H1 (cell line): ENCODE results near the gene BTBD9. TPM values are rescaled to one million over a fixed set of nuclear protein-coding genes. Genes with fewer than 3 reads are reported as not detected.

ENCODE experiments used
- CTCF ChIA-PET: fragments of 300-600 bp; sonication (Branson Sonifier 250); formaldehyde crosslinking; loops from one replicate; lab custom pipeline; 2021; ENCODE audit not compliant: partially characterized antibody; lab: Charles Lee
- POLR2A ChIA-PET: fragments of 300-600 bp; sonication (Branson Sonifier 250); formaldehyde crosslinking; loops from one replicate; lab custom pipeline; 2021; ENCODE audit warnings: inconsistent platforms; ENCODE audit not compliant: partially characterized antibody; lab: Charles Lee
- DNase-seq, 2 experiments: peaks; one replicate each; pipeline versions ENCODE4 v3.0.0 to v3.0.0-alpha.2; 2010 to 2022; ENCODE audit warnings: low spot score in 2 of 2, low read depth in 1 of 2, mixed read lengths in 1 of 2
- FAIRE-seq: peaks from 2 replicates; lab custom pipeline; 2011; peaks lifted over from hg19 to GRCh38; lab: Jason Lieb, UNC
- H2AFZ ChIP-seq: 2 replicates; pipeline ENCODE4 v1.8.1; 2012; ENCODE audit warnings: low read length, inconsistent platforms
- H2AK5ac ChIP-seq: 2 replicates; pipeline ENCODE4 v1.6.1; 2013; ENCODE audit warnings: low read depth, low read length
- H2BK120ac ChIP-seq: replicated peaks from 2 replicates; pipeline ENCODE3; 2013; ENCODE audit warnings: low read depth, low read length, inconsistent platforms
- H2BK12ac ChIP-seq: 2 replicates; pipeline ENCODE4 v1.6.1; 2013; ENCODE audit warnings: low read depth, low read length
- H2BK15ac ChIP-seq: 2 replicates; pipeline ENCODE4 v1.6.1; 2013; ENCODE audit warnings: low read length
- H2BK20ac ChIP-seq: 2 replicates; pipeline ENCODE4 v1.6.1; 2013; ENCODE audit warnings: low read length
- H2BK5ac ChIP-seq: 2 replicates; pipeline ENCODE4 v1.6.1; 2013; ENCODE audit warnings: low read depth, low read length
- H3K14ac ChIP-seq: 2 replicates; pipeline ENCODE4 v1.6.1; 2013; ENCODE audit warnings: inconsistent platforms; ENCODE audit not compliant: insufficient read length
- H3K18ac ChIP-seq: 2 replicates; pipeline ENCODE4 v1.6.1; 2013; ENCODE audit warnings: low read length; ENCODE audit errors: extremely low read depth
- H3K23ac ChIP-seq: 2 replicates; pipeline ENCODE4 v1.6.1; 2013; ENCODE audit warnings: inconsistent platforms; ENCODE audit not compliant: insufficient read length
- H3K23me2 ChIP-seq: 2 replicates; pipeline ENCODE4 v1.6.1; 2013; ENCODE audit warnings: low read depth, low read length
- H3K27ac ChIP-seq: 2 replicates; pipeline ENCODE4 v1.6.1; 2011; ENCODE audit warnings: low read depth, low read length, inconsistent platforms
- H3K27me3 ChIP-seq, 4 experiments: replicated peaks in 1 of 4; 1 replicate in 1 of 4; 2 replicates in 3 of 4; pipeline versions ENCODE4 v1.6.1 to v1.8.1; 2011 to 2013; ENCODE audit warnings: low read length in 3 of 4, mild to moderate bottlenecking in 3 of 4, inconsistent platforms in 2 of 4, mixed read lengths in 2 of 4, moderate library complexity in 1 of 4; ENCODE audit not compliant: control insufficient read depth in 3 of 4, insufficient read depth in 3 of 4; ENCODE audit errors: extremely low read depth in 1 of 4
- H3K36me3 ChIP-seq, 4 experiments: 2 replicates each; pipeline versions ENCODE4 v1.6.1 to v1.8.1; 2011 to 2013; ENCODE audit warnings: mild to moderate bottlenecking in 4 of 4, low read length in 3 of 4, moderate library complexity in 2 of 4, control low read depth in 1 of 4, inconsistent platforms in 1 of 4; ENCODE audit not compliant: insufficient read depth in 4 of 4, control insufficient read depth in 2 of 4
- H3K4ac ChIP-seq: replicated peaks from 2 replicates; pipeline ENCODE3; 2013; ENCODE audit warnings: low read length, low read depth, mixed read lengths, inconsistent platforms; ENCODE audit not compliant: insufficient read length
- H3K4me1 ChIP-seq, 4 experiments: replicated peaks in 1 of 4; 1 replicate in 1 of 4; 2 replicates in 3 of 4; pipeline versions ENCODE4 v1.6.1 to v1.8.1; 2011 to 2013; ENCODE audit warnings: low read length in 3 of 4, inconsistent platforms in 2 of 4, mixed read lengths in 1 of 4; ENCODE audit not compliant: insufficient read depth in 4 of 4, control insufficient read depth in 3 of 4
- H3K4me2 ChIP-seq, 2 experiments: 2 replicates each; pipeline versions ENCODE4 v1.6.1 to v1.8.1; 2011 to 2013; ENCODE audit warnings: low read depth in 2 of 2, low read length in 2 of 2, control low read depth in 1 of 2, inconsistent platforms in 1 of 2, mild to moderate bottlenecking in 1 of 2; ENCODE audit not compliant: insufficient read depth in 1 of 2
- H3K4me3 ChIP-seq, 4 experiments: fragments of 200-600, 300-600 bp in 1 of 4; sonication (generic), shearing (Covaris generic), sonication (Bioruptor Twin) in 1 of 4; 2 replicates each; pipeline versions ENCODE4 v1.5.1 to v1.8.1; 2011 to 2016; ENCODE audit warnings: low read length in 4 of 4, low read depth in 3 of 4, control low read depth in 2 of 4, inconsistent platforms in 2 of 4, mild to moderate bottlenecking in 2 of 4, mixed read lengths in 1 of 4, moderate library complexity in 1 of 4; ENCODE audit not compliant: insufficient read depth in 2 of 4; ENCODE audit errors: extremely low read depth in 1 of 4
- H3K56ac ChIP-seq: replicated peaks from 2 replicates; pipeline ENCODE3; 2013; ENCODE audit warnings: low read depth, mild to moderate bottlenecking, mixed read lengths, low read length, inconsistent platforms; ENCODE audit not compliant: insufficient read length
- H3K79me1 ChIP-seq: 2 replicates; pipeline ENCODE4 v1.6.1; 2013; ENCODE audit warnings: low read depth, low read length, control low read depth
- H3K79me2 ChIP-seq, 2 experiments: 2 replicates each; pipeline versions ENCODE4 v1.6.1 to v1.8.1; 2012 to 2013; ENCODE audit warnings: low read length in 2 of 2, mild to moderate bottlenecking in 2 of 2, inconsistent platforms in 1 of 2; ENCODE audit not compliant: insufficient read depth in 2 of 2, control insufficient read depth in 1 of 2
- H3K9ac ChIP-seq, 4 experiments: replicated peaks in 1 of 4; 1 replicate in 1 of 4; 2 replicates in 3 of 4; pipeline versions ENCODE4 v1.6.1 to v1.8.1; 2011 to 2013; ENCODE audit warnings: low read depth in 3 of 4, low read length in 3 of 4, control low read depth in 2 of 4, mild to moderate bottlenecking in 2 of 4, moderate library complexity in 2 of 4, inconsistent platforms in 1 of 4; ENCODE audit errors: extremely low read depth in 1 of 4
- H3K9me3 ChIP-seq, 2 experiments: 2 replicates each; pipeline versions ENCODE4 v1.6.1 to v1.8.1; 2012 to 2013; ENCODE audit warnings: mild to moderate bottlenecking in 2 of 2, moderate library complexity in 2 of 2, control low read depth in 1 of 2, inconsistent platforms in 1 of 2, low read depth in 1 of 2, low read length in 1 of 2, mixed read lengths in 1 of 2; ENCODE audit not compliant: insufficient read depth in 2 of 2
- H4K20me1 ChIP-seq, 2 experiments: replicated peaks in 1 of 2; 2 replicates each; pipeline versions ENCODE3 to v1.8.1; 2011 to 2013; ENCODE audit warnings: inconsistent platforms in 2 of 2, low read length in 2 of 2, mild to moderate bottlenecking in 1 of 2; ENCODE audit not compliant: insufficient read depth in 2 of 2, control insufficient read depth in 1 of 2
- H4K5ac ChIP-seq: 2 replicates; pipeline ENCODE4 v1.6.1; 2013; ENCODE audit warnings: low read length, low read depth, mixed read lengths, inconsistent platforms; ENCODE audit not compliant: insufficient read length
- H4K8ac ChIP-seq: 2 replicates; pipeline ENCODE4 v1.8.0; 2013; ENCODE audit warnings: mild to moderate bottlenecking, moderate library complexity, low read length, inconsistent platforms; ENCODE audit not compliant: insufficient read depth; ENCODE audit errors: extremely low read depth
- H4K91ac ChIP-seq: replicated peaks from 2 replicates; pipeline ENCODE3; 2013; ENCODE audit warnings: low read length, mixed read lengths, inconsistent platforms; ENCODE audit not compliant: insufficient read length
- ASH2L ChIP-seq: fragments of 200-600, 300-600 bp; sonication (generic); IDR thresholded peaks from one replicate; pipeline ENCODE4 v1.7.1; 2017; ENCODE audit warnings: low read length
- CHD2 ChIP-seq: IDR thresholded peaks from 2 replicates; pipeline ENCODE4 v1.6.1; 2012; ENCODE audit warnings: low read length, improper control_type of control experiment
- CREB1 ChIP-seq: IDR thresholded peaks from 2 replicates; pipeline ENCODE4 v1.6.1; 2012; ENCODE audit warnings: inconsistent platforms
- CTBP2 ChIP-seq: IDR thresholded peaks from 2 replicates; pipeline ENCODE4 v1.7.0; 2011; ENCODE audit warnings: borderline replicate concordance, mild to moderate bottlenecking, moderate library complexity, mixed read lengths, low read length; ENCODE audit not compliant: insufficient read depth, insufficient read length
- EGR1 ChIP-seq: IDR thresholded peaks from 2 replicates; pipeline ENCODE4 v1.6.1; 2011; ENCODE audit warnings: low read depth, low read length, borderline replicate concordance
- EZH2 ChIP-seq: fragments of 200-600 bp; sonication (generic); IDR thresholded peaks from 2 replicates; pipeline ENCODE4 v1.7.1; 2012; ENCODE audit warnings: low read depth, mild to moderate bottlenecking, moderate library complexity, low read length, inconsistent platforms; ENCODE audit not compliant: severe bottlenecking
- HDAC6 ChIP-seq: IDR thresholded peaks from one replicate; pipeline ENCODE4 v1.7.1; 2012; ENCODE audit warnings: low read depth, mild to moderate bottlenecking, inconsistent platforms, low read length, moderate library complexity
- NANOG ChIP-seq: IDR thresholded peaks from 2 replicates; pipeline ENCODE4 v1.6.1; 2011; ENCODE audit warnings: low read length, low read depth, mild to moderate bottlenecking, inconsistent platforms; ENCODE audit not compliant: insufficient read depth, poor library complexity, severe bottlenecking
- NRF1 ChIP-seq: IDR thresholded peaks from 2 replicates; pipeline ENCODE4 v1.6.1; 2011; ENCODE audit warnings: mild to moderate bottlenecking, low read depth, low read length, improper control_type of control experiment
- POLR2A ChIP-seq, 2 experiments: IDR thresholded peaks; 1 replicate in 1 of 2; 2 replicates in 1 of 2; pipeline ENCODE4 v1.6.1; 2011; ENCODE audit warnings: low read depth in 2 of 2, low read length in 2 of 2, mild to moderate bottlenecking in 2 of 2; ENCODE audit errors: control extremely low read depth in 1 of 2
- POU5F1 ChIP-seq: IDR thresholded peaks from 2 replicates; pipeline ENCODE4 v1.6.1; 2011; ENCODE audit warnings: low read depth, mild to moderate bottlenecking, low read length, moderate library complexity
- ZNF274 ChIP-seq: IDR thresholded peaks from 2 replicates; pipeline ENCODE4 v1.7.0; 2012; ENCODE audit warnings: low read length, borderline replicate concordance; ENCODE audit errors: extremely low read depth
- WGBS, 2 experiments: shearing (Covaris generic) in 1 of 2; methylation state at CpG; one replicate each; pipeline versions ENCODE4 v1.1.6 to v1.1.7; 2013 to 2015; ENCODE audit warnings: low lambda C conversion rate in 2 of 2, mixed read lengths in 2 of 2, inconsistent platforms in 1 of 2, low coverage in 1 of 2, missing lambda C conversion rate in 1 of 2; ENCODE audit not compliant: insufficient replicate concordance in 2 of 2, insufficient coverage in 1 of 2, insufficient read length in 1 of 2; ENCODE audit errors: extremely low coverage in 1 of 2, missing lambda C conversion rate in 1 of 2; 5-methylcytosine and 5-hydroxymethylcytosine counted together
- polyA plus RNA-seq, 7 experiments: library from polyadenylated mRNA; depleted of rRNA in 3 of 7; stranded (reverse) in 5 of 7; unstranded in 2 of 7; fragments of >200 nt in 5 of 7; fragments of 200-250 nt in 2 of 7; gene quantifications; 1 replicate in 5 of 7; 2 replicates in 1 of 7; 4 replicates in 1 of 7; pipeline versions ENCODE4 v1.2.1 to v1.2.3, GENCODE V29; 2011 to 2013; ENCODE audit warnings: missing spikeins in 2 of 7, mixed read lengths in 2 of 7
- total RNA-seq: library from RNA; stranded (reverse); fragmentation: NEBNext Ultra II Directional; extraction: Animal tissue kit (Norgen Biotek cat#: 25700); gene quantifications from 2 replicates; pipeline ENCODE4 v1.2.1, GENCODE V29; 2021
- TF ChIP-seq, protein P1 (sequence below): IDR thresholded peaks from 2 replicates; pipeline ENCODE4 v1.6.1; 2011; ENCODE audit warnings: low read length, improper control_type of control experiment

BTBD9 gene
- total and polyA plus RNA-seq, 2 of the 8 experiments (the other 6 are each of a cell fraction or from before 2014, with no cell fraction given): 0.92 to 4.1 TPM

DNA sequence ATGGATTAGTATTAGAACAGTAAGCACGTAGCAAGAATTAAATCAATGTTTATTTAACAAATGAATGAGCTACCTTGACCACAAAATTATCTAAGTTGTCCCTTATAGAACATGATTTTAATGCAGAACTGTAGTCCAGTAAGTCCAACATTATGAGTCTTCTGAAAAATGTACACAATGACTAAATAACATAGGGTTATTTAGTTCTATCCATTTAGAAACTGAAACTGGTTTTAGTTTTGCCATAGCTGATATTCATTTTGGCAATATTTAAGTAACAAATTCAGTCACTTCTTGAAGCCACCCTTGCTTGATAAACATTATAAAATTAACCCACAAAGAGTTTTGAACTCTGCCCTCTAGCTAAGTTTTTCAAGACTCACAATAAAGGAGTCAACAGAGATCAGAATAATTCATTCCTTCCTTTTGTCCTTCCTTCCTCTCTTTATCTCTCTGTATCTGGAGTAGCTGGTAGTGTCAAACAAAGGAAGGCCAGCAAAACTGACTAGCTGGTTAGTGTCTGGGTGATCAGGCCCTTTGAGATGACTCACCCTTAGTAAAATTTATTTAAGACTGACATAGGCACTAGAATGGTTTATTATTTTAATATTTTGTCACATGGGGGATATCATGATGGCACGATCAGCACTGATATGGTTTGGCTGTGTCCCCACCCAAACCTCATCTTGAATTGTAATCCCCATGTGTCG is 115.1 kb downstream of the BTBD9 start:
- H3K18ac ChIP-seq: no peak overlapping the region
- H2BK12ac ChIP-seq: no peak overlapping the region
- H3K4me1 ChIP-seq: peaks cover 0 to 5% (median 0%) of the 10 kb centered on the region in 4 experiments; a peak in 1 of 7 replicates
- no peak overlapping the region for H2BK15ac ChIP-seq
- DNase-seq: no peak
- no peak overlapping the region for H4K5ac ChIP-seq
- no peak overlapping the region for H4K91ac ChIP-seq
- H3K14ac ChIP-seq: no peak overlapping the region
- no peaks in the 10 kb centered on the region for H3K79me2 ChIP-seq
- peaks cover 10 to 13% of the 10 kb centered on the region in 2 experiments for H3K9me3 ChIP-seq
- CTCF ChIA-PET: no interaction called here
- H3K4me3 ChIP-seq: no peak overlapping the region
- no peak for FAIRE-seq
- 93% methylated on average over 3 of the region's 3 CpGs; no CpG with 5 or more reads in 1 of the 2 experiments for WGBS, 2 experiments
- no peaks in the 10 kb centered on the region; a peak in 1 of 7 replicates for H3K27me3 ChIP-seq
- H2BK5ac ChIP-seq: no peak overlapping the region
- no peak overlapping the region for H2BK20ac ChIP-seq
- H3K9ac ChIP-seq: no peak overlapping the region
- no peak overlapping the region for H3K4ac ChIP-seq
- no peak overlapping the region for H2AK5ac ChIP-seq
- H3K36me3 ChIP-seq: no peaks in the 10 kb centered on the region
- no peak overlapping the region for H3K27ac ChIP-seq
- H3K23ac ChIP-seq: no peak overlapping the region
- no peak overlapping the region for H3K4me2 ChIP-seq
- H4K20me1 ChIP-seq: no peaks in the 10 kb centered on the region
- no peak overlapping the region for H2BK120ac ChIP-seq
- no peak overlapping the region for H3K56ac ChIP-seq
- H4K8ac ChIP-seq: no peak overlapping the region
- H2AFZ ChIP-seq: no peak overlapping the region
- H3K23me2 ChIP-seq: no peaks in the 10 kb centered on the region
- no peaks in the 10 kb centered on the region for H3K79me1 ChIP-seq
- POLR2A ChIA-PET: no interaction called here
- TF ChIP-seq ASH2L (no peak), POU5F1 (no peak), ZNF274 (no peak), CTBP2 (no peak), EGR1 (no peak), HDAC6 (no peak), POLR2A (IDR thresholded peaks at IDR 0.05; ENCODE audit: control extremely low read depth in 1 of 2, low read depth in 2 of 2, low read length in 2 of 2) (no peak), NANOG (no peak), NRF1 (no peak), CREB1 (no peak), CHD2 (no peak), EZH2 (no peak)
- TF ChIP-seq, protein P1, sequence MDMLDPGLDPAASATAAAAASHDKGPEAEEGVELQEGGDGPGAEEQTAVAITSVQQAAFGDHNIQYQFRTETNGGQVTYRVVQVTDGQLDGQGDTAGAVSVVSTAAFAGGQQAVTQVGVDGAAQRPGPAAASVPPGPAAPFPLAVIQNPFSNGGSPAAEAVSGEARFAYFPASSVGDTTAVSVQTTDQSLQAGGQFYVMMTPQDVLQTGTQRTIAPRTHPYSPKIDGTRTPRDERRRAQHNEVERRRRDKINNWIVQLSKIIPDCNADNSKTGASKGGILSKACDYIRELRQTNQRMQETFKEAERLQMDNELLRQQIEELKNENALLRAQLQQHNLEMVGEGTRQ: no peak
